ENCODE measurements around the gene VMA21.
A peak's percentile ranks its signal among the peaks of the same experiment; 100 is the strongest.

VMA21 gene

GRCh38 chrX:151393514-151393913 is 3.5 kb upstream of the VMA21 start:
- Histone ChIP-seq H3K79me2 (ENCODE audit: insufficient read depth, low read length) (peaks cover 14% of the 10 kb centered on the region), H3K27me3 (ENCODE audit: low read length) (no peaks in the 10 kb centered on the region), H3K4me2 (ENCODE audit: low read depth, low read length, poor library complexity, severe bottlenecking) (no peak overlapping the region), H3F3A (ENCODE audit: insufficient read depth) (peaks cover 11% of the 10 kb centered on the region), H3K9ac (ENCODE audit: low read length) (no peak overlapping the region), H3K4me3 (ENCODE audit: insufficient read depth, low read length, poor library complexity, severe bottlenecking) (no peak overlapping the region), H3K9me3 (ENCODE audit: insufficient read depth, low read length) (no peaks in the 10 kb centered on the region), H3K9me2 (replicated peaks; ENCODE audit: insufficient read depth, low read length) (no peaks in the 10 kb centered on the region), H4K20me1 (ENCODE audit: low read depth, low read length) (no peaks in the 10 kb centered on the region), H3K36me3 (ENCODE audit: low read length) (no peaks in the 10 kb centered on the region), H3K27ac (ENCODE audit: low read depth, low read length) (no peak overlapping the region), H2AFZ (ENCODE audit: low read depth, low read length, severe bottlenecking) (no peak overlapping the region)
- TF ChIP-seq EZH2phosphoT487 (conservative IDR thresholded peaks at IDR 0.05; ENCODE audit: low read length) (no peak), CTCF (IDR thresholded peaks at IDR 0.05; ENCODE audit: insufficient read depth, low read length, poor library complexity, severe bottlenecking) (no peak)

- Histone ChIP-seq H4K20me1 (ENCODE audit: low read depth, low read length) (peaks cover 18% of the 10 kb centered on the region; the same call in 1 of the 2 replicates), H3K4me3 (ENCODE audit: insufficient read depth, low read length, poor library complexity, severe bottlenecking) (peak overlapping the region; percentile 96), H3K9me2 (replicated peaks; ENCODE audit: insufficient read depth, low read length) (no peaks in the 10 kb centered on the region), H3K27me3 (ENCODE audit: low read length) (no peaks in the 10 kb centered on the region), H3K4me2 (ENCODE audit: low read depth, low read length, poor library complexity, severe bottlenecking) (peak overlapping the region; percentile 70), H2AFZ (ENCODE audit: low read depth, low read length, severe bottlenecking) (peak overlapping the region; percentile 73), H3F3A (ENCODE audit: insufficient read depth) (peaks cover 11% of the 10 kb centered on the region), H3K79me2 (ENCODE audit: insufficient read depth, low read length) (peaks cover 42% of the 10 kb centered on the region), H3K36me3 (ENCODE audit: low read length) (no peaks in the 10 kb centered on the region), H3K9ac (ENCODE audit: low read length) (peak overlapping the region; percentile 93), H3K9me3 (ENCODE audit: insufficient read depth, low read length) (no peaks in the 10 kb centered on the region), H3K27ac (ENCODE audit: low read depth, low read length) (peak overlapping the region; percentile 91)
- TF ChIP-seq EZH2phosphoT487 (conservative IDR thresholded peaks at IDR 0.05; ENCODE audit: low read length) (no peak), CTCF (IDR thresholded peaks at IDR 0.05; ENCODE audit: insufficient read depth, low read length, poor library complexity, severe bottlenecking) (no peak)
These were observed 773 bp upstream of the VMA21 start for GRCh38 chrX:151396042-151396824.

GRCh38 chrX:151397741-151398070 is 700 bp downstream of the VMA21 start:
- Histone ChIP-seq H3K9ac (ENCODE audit: low read length) (peak overlapping the region; percentile 93), H2AFZ (ENCODE audit: low read depth, low read length, severe bottlenecking) (peak overlapping the region; percentile 51), H3K79me2 (ENCODE audit: insufficient read depth, low read length) (peaks cover 56% of the 10 kb centered on the region), H3K4me3 (ENCODE audit: insufficient read depth, low read length, poor library complexity, severe bottlenecking) (peak overlapping the region; percentile 96), H4K20me1 (ENCODE audit: low read depth, low read length) (peaks cover 22% of the 10 kb centered on the region; the same call in 1 of the 2 replicates), H3F3A (ENCODE audit: insufficient read depth) (peaks cover 11% of the 10 kb centered on the region), H3K9me3 (ENCODE audit: insufficient read depth, low read length) (no peaks in the 10 kb centered on the region), H3K27ac (ENCODE audit: low read depth, low read length) (peak overlapping the region; percentile 75), H3K27me3 (ENCODE audit: low read length) (no peaks in the 10 kb centered on the region), H3K36me3 (ENCODE audit: low read length) (no peaks in the 10 kb centered on the region), H3K4me2 (ENCODE audit: low read depth, low read length, poor library complexity, severe bottlenecking) (peak overlapping the region; percentile 82), H3K9me2 (replicated peaks; ENCODE audit: insufficient read depth, low read length) (no peaks in the 10 kb centered on the region)
- TF ChIP-seq CTCF (IDR thresholded peaks at IDR 0.05; ENCODE audit: insufficient read depth, low read length, poor library complexity, severe bottlenecking) (no peak), EZH2phosphoT487 (conservative IDR thresholded peaks at IDR 0.05; ENCODE audit: low read length) (no peak)
